Neural crest cell (in vitro differentiated cells): ENCODE results near the gene CERS6. TPM values are rescaled to one million over a fixed set of nuclear protein-coding genes. Genes with fewer than 3 reads are reported as not detected.
A peak's percentile ranks its signal among the peaks of the same experiment; 100 is the strongest.

ENCODE experiments used
- DNase-seq: peaks from one replicate; pipeline ENCODE4 v3.0.0; 2021; ENCODE audit warnings: low read depth, mixed read lengths, low spot score
- H3K27ac Mint-ChIP-seq: one replicate; pipeline ENCODE4 v1.8.0; 2021; ENCODE audit warnings: mild to moderate bottlenecking, mixed read lengths; ENCODE audit not compliant: unreplicated experiment
- H3K27me3 Mint-ChIP-seq: 2 replicates; pipeline ENCODE4 v1.8.0; 2021; ENCODE audit warnings: low read depth, mild to moderate bottlenecking, mixed read lengths
- H3K36me3 Mint-ChIP-seq: 2 replicates; pipeline ENCODE4 v1.8.0; 2021; ENCODE audit warnings: low read depth, mild to moderate bottlenecking, mixed read lengths
- H3K4me1 Mint-ChIP-seq: 2 replicates; pipeline ENCODE4 v1.8.0; 2021; ENCODE audit warnings: mixed read lengths
- H3K4me3 Mint-ChIP-seq: one replicate; pipeline ENCODE4 v1.8.0; 2021; ENCODE audit warnings: mild to moderate bottlenecking, mixed read lengths
- H3K9me3 Mint-ChIP-seq: 2 replicates; pipeline ENCODE4 v1.8.0; 2021; ENCODE audit warnings: mixed read lengths
- total RNA-seq: library from RNA; stranded (reverse); gene quantifications from 2 replicates; pipeline ENCODE4 v1.2.1, GENCODE V29; 2021
- TF ChIP-seq, protein P1 (sequence below): fragments of 200-600 bp; sonication (generic); conservative IDR thresholded peaks from 2 replicates; pipeline ENCODE4 v1.5.0; 2021; ENCODE audit warnings: antibody characterized with exemption, mild to moderate bottlenecking

CERS6 gene
- total RNA-seq, 1 donor from 2014 or later: 27.4 TPM

DNA sequence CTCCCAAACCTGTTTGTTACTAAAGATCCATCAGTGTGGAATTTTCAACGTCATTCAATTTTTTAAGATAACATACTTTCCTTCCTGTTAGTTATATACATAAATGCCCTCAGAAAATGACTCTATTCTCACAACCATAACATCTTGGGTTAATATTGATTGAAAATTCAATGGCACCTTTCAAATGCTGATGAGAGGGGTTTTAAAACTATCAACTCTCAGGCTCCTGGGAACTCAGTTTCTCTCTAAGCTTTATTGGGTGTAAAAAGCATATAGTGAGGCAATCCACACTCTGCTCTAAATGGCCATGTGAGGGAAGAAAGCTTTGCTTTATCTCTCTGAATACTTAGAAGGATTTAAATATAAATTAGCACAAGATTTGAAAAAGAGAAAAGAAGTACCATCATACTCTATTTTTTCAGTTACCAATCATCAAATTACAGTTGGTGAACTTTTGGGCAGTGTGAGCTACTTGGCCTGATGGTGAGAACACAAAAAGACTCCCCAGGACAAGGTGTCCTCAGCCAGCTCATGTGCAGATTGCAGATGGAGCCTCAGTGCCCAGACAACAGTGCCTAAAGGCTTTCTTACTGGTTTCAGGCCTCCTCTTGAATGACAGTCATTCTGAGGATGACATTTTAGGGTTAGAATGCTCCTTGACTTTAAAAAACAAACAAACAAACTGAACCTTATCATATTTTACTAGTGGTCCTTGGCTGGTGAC lies 24.6 kb upstream of the CERS6 start:
- TF ChIP-seq, protein P1, sequence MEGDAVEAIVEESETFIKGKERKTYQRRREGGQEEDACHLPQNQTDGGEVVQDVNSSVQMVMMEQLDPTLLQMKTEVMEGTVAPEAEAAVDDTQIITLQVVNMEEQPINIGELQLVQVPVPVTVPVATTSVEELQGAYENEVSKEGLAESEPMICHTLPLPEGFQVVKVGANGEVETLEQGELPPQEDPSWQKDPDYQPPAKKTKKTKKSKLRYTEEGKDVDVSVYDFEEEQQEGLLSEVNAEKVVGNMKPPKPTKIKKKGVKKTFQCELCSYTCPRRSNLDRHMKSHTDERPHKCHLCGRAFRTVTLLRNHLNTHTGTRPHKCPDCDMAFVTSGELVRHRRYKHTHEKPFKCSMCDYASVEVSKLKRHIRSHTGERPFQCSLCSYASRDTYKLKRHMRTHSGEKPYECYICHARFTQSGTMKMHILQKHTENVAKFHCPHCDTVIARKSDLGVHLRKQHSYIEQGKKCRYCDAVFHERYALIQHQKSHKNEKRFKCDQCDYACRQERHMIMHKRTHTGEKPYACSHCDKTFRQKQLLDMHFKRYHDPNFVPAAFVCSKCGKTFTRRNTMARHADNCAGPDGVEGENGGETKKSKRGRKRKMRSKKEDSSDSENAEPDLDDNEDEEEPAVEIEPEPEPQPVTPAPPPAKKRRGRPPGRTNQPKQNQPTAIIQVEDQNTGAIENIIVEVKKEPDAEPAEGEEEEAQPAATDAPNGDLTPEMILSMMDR: no peak
- Mint-ChIP-seq H3K27me3 (no peaks in the 10 kb centered on the region), H3K36me3 (no peaks in the 10 kb centered on the region), H3K4me1 (peaks cover 20% of the 10 kb centered on the region), H3K27ac (no peak overlapping the region), H3K4me3 (no peak overlapping the region), H3K9me3 (no peaks in the 10 kb centered on the region)
- DNase-seq: no peak

- Mint-ChIP-seq H3K4me3 (no peak overlapping the region), H3K9me3 (no peaks in the 10 kb centered on the region), H3K27me3 (no peaks in the 10 kb centered on the region), H3K4me1 (peaks cover 20% of the 10 kb centered on the region), H3K27ac (no peak overlapping the region), H3K36me3 (no peaks in the 10 kb centered on the region)
- no peak for DNase-seq
- TF ChIP-seq, protein P1: no peak
These were observed 24.0 kb upstream of the CERS6 start for GRCh38 chr2:168432100-168432499.

DNA sequence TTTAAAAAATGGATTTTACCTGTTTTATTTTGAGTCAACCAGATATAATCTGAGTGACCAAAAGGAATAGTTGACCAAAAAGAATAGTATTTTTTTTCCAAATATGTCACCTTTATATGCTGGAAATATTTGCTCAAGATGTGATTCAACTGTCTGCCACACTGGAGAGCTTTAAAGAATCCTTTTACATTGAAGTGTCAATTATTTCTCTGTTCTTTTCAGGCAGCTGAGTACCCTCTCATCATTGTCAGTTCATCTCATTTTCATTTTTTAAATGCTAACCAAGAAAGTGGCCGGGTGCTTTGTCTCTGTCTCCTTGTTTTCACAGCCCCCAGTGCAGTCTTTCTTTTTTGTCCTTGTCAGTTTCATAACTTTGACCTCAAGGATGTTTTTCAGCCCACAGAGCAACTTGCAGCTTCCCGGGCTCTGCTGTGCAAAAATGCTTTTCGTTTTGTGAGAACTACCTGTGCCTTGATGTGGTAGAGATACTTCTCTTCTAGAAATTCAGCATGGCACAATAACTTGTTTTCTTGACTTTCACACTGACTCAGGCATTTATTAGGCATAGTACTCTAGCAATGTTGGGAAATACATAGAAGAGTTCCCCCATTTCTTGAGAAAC lies 23.4 kb upstream of the CERS6 start:
- DNase-seq: no peak
- TF ChIP-seq, protein P1: no peak
- Mint-ChIP-seq H3K9me3 (no peaks in the 10 kb centered on the region), H3K4me3 (no peak overlapping the region), H3K36me3 (no peaks in the 10 kb centered on the region), H3K4me1 (peaks cover 20% of the 10 kb centered on the region), H3K27me3 (no peaks in the 10 kb centered on the region), H3K27ac (no peak overlapping the region)

DNA sequence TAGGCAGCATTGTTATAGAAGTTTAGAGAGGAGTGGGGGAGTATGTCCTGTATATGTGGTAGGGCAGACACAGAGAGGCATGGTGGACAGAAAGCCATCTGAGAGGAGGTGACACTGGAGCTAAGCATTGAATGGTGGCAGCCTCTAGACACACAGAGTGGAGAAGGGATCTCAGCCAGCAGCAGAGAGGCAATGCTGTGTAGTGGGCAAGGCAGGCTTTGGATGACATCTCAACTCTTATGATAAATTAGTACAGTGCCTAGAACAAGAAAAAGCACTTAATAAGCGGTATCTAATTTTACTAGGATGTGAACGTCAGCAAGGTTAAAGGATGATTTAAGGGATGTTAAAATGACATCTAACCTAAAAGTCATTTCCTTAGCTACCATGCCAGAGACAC lies 22.5 kb upstream of the CERS6 start:
- Mint-ChIP-seq H3K4me1 (peaks cover 20% of the 10 kb centered on the region), H3K27ac (peak overlapping the region; percentile 48), H3K36me3 (no peaks in the 10 kb centered on the region), H3K4me3 (no peak overlapping the region), H3K27me3 (no peaks in the 10 kb centered on the region), H3K9me3 (no peaks in the 10 kb centered on the region)
- TF ChIP-seq, protein P1: no peak
- no peak for DNase-seq

DNA sequence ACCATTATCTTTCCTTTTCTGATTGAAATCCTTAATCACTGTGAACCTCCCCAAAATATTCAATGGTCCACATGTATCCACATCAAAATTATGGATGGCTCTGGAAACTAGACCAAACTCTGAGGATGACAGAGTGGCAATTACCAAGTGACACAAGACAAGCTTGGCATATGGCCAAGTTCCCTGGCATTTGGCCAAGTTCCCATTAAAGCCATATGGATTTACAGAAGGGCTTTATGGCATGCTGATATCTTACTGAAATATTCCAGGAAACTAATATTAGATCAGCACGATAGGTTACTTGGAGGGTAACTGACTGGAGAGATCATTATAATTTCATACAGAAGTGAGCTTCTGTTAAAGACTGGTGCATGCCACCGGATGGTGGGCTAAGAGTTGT lies 21.9 kb upstream of the CERS6 start:
- Mint-ChIP-seq H3K4me1 (peaks cover 20% of the 10 kb centered on the region), H3K4me3 (no peak overlapping the region)
- no peak for DNase-seq

More for the DNA sequence above, 21.9 kb upstream of the CERS6 start:
- Mint-ChIP-seq H3K36me3 (no peaks in the 10 kb centered on the region), H3K27me3 (no peaks in the 10 kb centered on the region), H3K27ac (no peak overlapping the region), H3K9me3 (no peaks in the 10 kb centered on the region)
- TF ChIP-seq, protein P1: no peak
